Measurements from ENCODE around the gene SRP14. TPM values are rescaled to one million over a fixed set of nuclear protein-coding genes. Genes with fewer than 3 reads are reported as not detected.

Gene SRP14
- total RNA-seq, 2 experiments from 2014 or later, result 124 to 157 TPM

GRCh38 chr15:40047415-40048210 is 8.6 kb upstream of the SRP14 start:
- Mint-ChIP-seq H3K27me3 (no peaks in the 10 kb centered on the region), H3K4me3 (peak overlapping the region; percentile 35), H3K9me3 (ENCODE audit: low read depth) (no peaks in the 10 kb centered on the region), H3K27ac (peak overlapping the region; percentile 96), H3K36me3 (ENCODE audit: low read depth) (peaks cover 4% of the 10 kb centered on the region), H3K4me1 (peaks cover 78% of the 10 kb centered on the region)
- intact Hi-C loops (cut with DNase I, micrococcal nuclease), result loop anchor here (1.0 to 5.0 kb wide), 6 partner anchors 8 to 275 kb away; partner anchors contain the start of genes BUB1B (in 1 of the 2), INAFM2 (in 1 of the 2) and SRP14 (in 1 of the 2)
- ChIA-PET POLR2A (interaction anchor here (0.5 to 3.8 kb wide), 12 partner anchors 12 to 714 kb away, joined by 3 to 20 read pairs (median 4); partner anchors contain the start of genes BMF and INAFM2), CTCF (interaction anchor here (0.5 to 5.7 kb wide), 19 partner anchors 8 to 261 kb away, joined by 3 to 110 read pairs (median 5); partner anchors contain the start of genes BMF and BUB1B)
- DNase-seq (peak; percentile 86), ATAC-seq (peak; percentile 77)

GRCh38 chr15:40046721-40047414 is 7.9 kb upstream of the SRP14 start:
- Mint-ChIP-seq H3K4me3 (no peak overlapping the region), H3K27ac (peak overlapping the region; percentile 96), H3K9me3 (ENCODE audit: low read depth) (no peaks in the 10 kb centered on the region), H3K4me1 (peaks cover 70% of the 10 kb centered on the region), H3K27me3 (no peaks in the 10 kb centered on the region), H3K36me3 (ENCODE audit: low read depth) (peaks cover 4% of the 10 kb centered on the region)
- ATAC-seq (peak; percentile 36), DNase-seq (peak; percentile 47)
- ChIA-PET POLR2A (interaction anchor here (0.5 to 3.8 kb wide), 9 partner anchors 12 to 276 kb away, joined by 3 to 20 read pairs (median 5); partner anchors contain the start of genes BMF and INAFM2), CTCF (interaction anchor here (0.5 to 5.7 kb wide), 18 partner anchors 9 to 262 kb away, joined by 3 to 110 read pairs (median 5); partner anchors contain the start of genes BMF and BUB1B)
- intact Hi-C loops (cut with DNase I, micrococcal nuclease), result loop anchor here (1.0 to 5.0 kb wide), 6 partner anchors 8 to 275 kb away; partner anchors contain the start of genes BUB1B (in 1 of the 2), INAFM2 (in 1 of the 2) and SRP14 (in 1 of the 2)

- no peaks in the 10 kb centered on the region for H3K27me3 Mint-ChIP-seq
- H3K4me3 Mint-ChIP-seq, result no peak overlapping the region
- intact Hi-C loops (cut with DNase I, micrococcal nuclease), result loop anchor here (1.0 to 5.0 kb wide), 7 partner anchors 63 to 277 kb away; partner anchors contain the start of genes BUB1B (in 2 of the 2), BMF (in 1 of the 2) and INAFM2 (in 1 of the 2)
- ATAC-seq, result no peak
- H3K4me1 Mint-ChIP-seq, result peaks cover 75% of the 10 kb centered on the region
- H3K36me3 Mint-ChIP-seq (ENCODE audit: low read depth), result peaks cover 4% of the 10 kb centered on the region
- ChIA-PET CTCF (interaction anchor here (0.5 to 5.7 kb wide), 33 partner anchors 8 to 1594 kb away, joined by 3 to 110 read pairs (median 4); partner anchors contain the start of genes BMF, BUB1B, INAFM2 and PLCB2), POLR2A (interaction anchor here (0.5 to 0.8 kb wide), 3 partner anchors 64 to 422 kb away, joined by 3 to 5 read pairs (median 4); partner anchors contain the start of gene BMF)
- no peaks in the 10 kb centered on the region for H3K9me3 Mint-ChIP-seq (ENCODE audit: low read depth)
- DNase-seq, result no peak
- peak overlapping the region; percentile 47 for H3K27ac Mint-ChIP-seq
Measured at GRCh38 chr15:40045572-40046217, 6.7 kb upstream of the SRP14 start.

- CTCF ChIA-PET, result interaction anchor here (0.5 to 5.7 kb wide), 37 partner anchors 8 to 1594 kb away, joined by 3 to 110 read pairs (median 4); partner anchors contain the start of genes ANKRD63, BMF, BUB1B and INAFM2
- POLR2A ChIA-PET, result interaction anchor here (0.6 to 0.8 kb wide), 2 partner anchors 64 to 421 kb away, joined by 3 to 5 read pairs; partner anchors contain the start of gene BMF
- peaks cover 76% of the 10 kb centered on the region for H3K4me1 Mint-ChIP-seq
Measured at GRCh38 chr15:40044717-40045571, 6.0 kb upstream of the SRP14 start.

GRCh38 chr15:40043927-40044716 is 5.1 kb upstream of the SRP14 start:
- intact Hi-C loops (cut with DNase I, micrococcal nuclease), result no loop called here
- H3K9me3 Mint-ChIP-seq (ENCODE audit: low read depth), result no peaks in the 10 kb centered on the region
- ATAC-seq (no peak), DNase-seq (no peak)
- no peaks in the 10 kb centered on the region for H3K27me3 Mint-ChIP-seq
- peaks cover 3% of the 10 kb centered on the region for H3K36me3 Mint-ChIP-seq (ENCODE audit: low read depth)
- CTCF ChIA-PET, result interaction anchor here (0.6 to 2.4 kb wide), 11 partner anchors 9 to 238 kb away, joined by 3 to 43 read pairs (median 4); partner anchors contain the start of genes ANKRD63 and BUB1B
- POLR2A ChIA-PET, result no interaction called here
- no peak overlapping the region for H3K4me3 Mint-ChIP-seq
- peak overlapping the region; percentile 47 for H3K27ac Mint-ChIP-seq
- H3K4me1 Mint-ChIP-seq, result peaks cover 68% of the 10 kb centered on the region

More at GRCh38 chr15:40044717-40045571, 6.0 kb upstream of the SRP14 start:
- H3K27ac Mint-ChIP-seq, result peak overlapping the region; percentile 47
- H3K4me3 Mint-ChIP-seq, result peak overlapping the region; percentile 46
- peaks cover 3% of the 10 kb centered on the region for H3K36me3 Mint-ChIP-seq (ENCODE audit: low read depth)
- no peaks in the 10 kb centered on the region for H3K9me3 Mint-ChIP-seq (ENCODE audit: low read depth)
- intact Hi-C loops (cut with DNase I, micrococcal nuclease), result loop anchor here (1.0 to 5.0 kb wide), 6 partner anchors 63 to 277 kb away; partner anchors contain the start of genes BMF (in 1 of the 2), BUB1B (in 1 of the 2) and INAFM2 (in 1 of the 2)
- no peaks in the 10 kb centered on the region for H3K27me3 Mint-ChIP-seq
- ATAC-seq (peak; percentile 75), DNase-seq (peak; percentile 94)

GRCh38 chr15:40042791-40043320 is 3.9 kb upstream of the SRP14 start:
- Mint-ChIP-seq H3K4me3 (no peak overlapping the region), H3K4me1 (peaks cover 61% of the 10 kb centered on the region), H3K27ac (no peak overlapping the region), H3K9me3 (ENCODE audit: low read depth) (no peaks in the 10 kb centered on the region), H3K36me3 (ENCODE audit: low read depth) (peaks cover 10% of the 10 kb centered on the region), H3K27me3 (no peaks in the 10 kb centered on the region)
- CTCF ChIA-PET, result interaction anchor here (0.6 to 2.0 kb wide), 4 partner anchors 64 to 232 kb away, joined by 3 to 9 read pairs (median 5); no protein-coding TSS in a partner anchor
- POLR2A ChIA-PET, result no interaction called here
- ATAC-seq, result no peak
- intact Hi-C loops (cut with DNase I, micrococcal nuclease), result no loop called here
- DNase-seq, result no peak

- no peak for DNase-seq
- H3K4me3 Mint-ChIP-seq, result peak overlapping the region; percentile 97
- ATAC-seq, result no peak
- peaks cover 28% of the 10 kb centered on the region for H3K36me3 Mint-ChIP-seq (ENCODE audit: low read depth)
- ChIA-PET CTCF (interaction anchor here (1.2 to 4.8 kb wide), 2 partner anchors 59 to 65 kb away, joined by 4 to 42 read pairs; no protein-coding TSS in a partner anchor), POLR2A (no interaction called here)
- H3K27me3 Mint-ChIP-seq, result no peaks in the 10 kb centered on the region
- no peaks in the 10 kb centered on the region for H3K9me3 Mint-ChIP-seq (ENCODE audit: low read depth)
- H3K4me1 Mint-ChIP-seq, result peaks cover 59% of the 10 kb centered on the region
- peak overlapping the region; percentile 88 for H3K27ac Mint-ChIP-seq
- intact Hi-C loops (cut with DNase I, micrococcal nuclease), result no loop called here
Measured at GRCh38 chr15:40040770-40041169, 1.8 kb upstream of the SRP14 start.

- peaks cover 31% of the 10 kb centered on the region for H3K36me3 Mint-ChIP-seq (ENCODE audit: low read depth)
- DNase-seq (no peak), ATAC-seq (no peak)
- H3K27me3 Mint-ChIP-seq, result no peaks in the 10 kb centered on the region
- peak overlapping the region; percentile 97 for H3K4me3 Mint-ChIP-seq
- peak overlapping the region; percentile 88 for H3K27ac Mint-ChIP-seq
- ChIA-PET CTCF (interaction anchor here (0.6 to 4.8 kb wide), 7 partner anchors 9 to 235 kb away, joined by 3 to 42 read pairs (median 4); no protein-coding TSS in a partner anchor), POLR2A (interaction anchor here (0.9 to 1.2 kb wide), 2 partner anchors 107 to 121 kb away, joined by 3 to 5 read pairs; partner anchors contain the start of genes BUB1B and EIF2AK4)
- peaks cover 57% of the 10 kb centered on the region for H3K4me1 Mint-ChIP-seq
- intact Hi-C loops (cut with DNase I, micrococcal nuclease), result no loop called here
- no peaks in the 10 kb centered on the region for H3K9me3 Mint-ChIP-seq (ENCODE audit: low read depth)
Measured at GRCh38 chr15:40040293-40040635, 1.3 kb upstream of the SRP14 start.

- ATAC-seq, result no peak
- Mint-ChIP-seq H3K4me3 (peak overlapping the region; percentile 97), H3K4me1 (peaks cover 49% of the 10 kb centered on the region), H3K27me3 (no peaks in the 10 kb centered on the region), H3K27ac (peak overlapping the region; percentile 98), H3K9me3 (ENCODE audit: low read depth) (no peaks in the 10 kb centered on the region), H3K36me3 (ENCODE audit: low read depth) (peaks cover 41% of the 10 kb centered on the region)
- POLR2A ChIA-PET, result interaction anchor here (0.6 to 1.2 kb wide), 2 partner anchors 37 to 123 kb away, joined by 4 to 6 read pairs; no protein-coding TSS in a partner anchor
- CTCF ChIA-PET, result interaction anchor here (0.8 to 4.8 kb wide), 8 partner anchors 9 to 272 kb away, joined by 3 to 42 read pairs (median 6); no protein-coding TSS in a partner anchor
- intact Hi-C loops (cut with DNase I, micrococcal nuclease), result loop anchor here (2.0 to 5.0 kb wide), 5 partner anchors 103 to 345 kb away; partner anchors contain the start of genes BUB1B (in 1 of the 2), EIF2AK4 (in 1 of the 2), FSIP1 (in 1 of the 2) and GPR176 (in 1 of the 2)
- peak; percentile 34 for DNase-seq
Measured at GRCh38 chr15:40038275-40038637, 725 bp downstream of the SRP14 start.

All from activated CD4-positive, alpha-beta T cell treated with anti-CD3 and anti-CD28 coated beads for 36 hours (primary cell).